Activated CD4-positive, alpha-beta T cell treated with anti-CD3 and anti-CD28 coated beads, Interleukin-2, amount 50 U/mL, for 16 hours (primary cell): ENCODE measurements around the gene MADD.
"Not testable (repeated sequence)": the region's sequence is repeated elsewhere in the genome, so short reads cannot be mapped to it uniquely, and the experiment has no call there.

Source experiments
- DNase-seq: peaks from one replicate; pipeline ENCODE4 v3.0.0-alpha.2; 2020

MADD gene

DNA sequence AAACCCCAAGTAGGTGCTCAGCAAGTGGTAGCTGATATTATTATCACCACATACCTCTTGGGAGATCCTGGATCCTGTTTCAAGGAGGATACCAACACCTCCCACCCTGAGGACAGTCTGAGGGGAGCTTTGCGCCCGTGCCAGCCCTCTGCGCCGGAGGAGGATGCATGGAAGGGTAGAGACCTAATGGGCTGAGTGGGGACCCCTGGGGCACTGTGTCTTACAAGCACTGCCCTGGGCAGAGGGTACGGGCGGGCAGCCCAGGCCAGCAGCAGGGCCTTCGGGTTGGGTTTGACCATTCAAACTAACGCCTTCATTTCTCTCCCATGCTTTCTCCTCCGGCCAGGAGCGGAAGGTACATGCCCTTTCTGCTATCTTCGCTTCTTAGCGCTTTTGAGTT, 56.3 kb downstream of the MADD start:
- no peak for DNase-seq

DNA sequence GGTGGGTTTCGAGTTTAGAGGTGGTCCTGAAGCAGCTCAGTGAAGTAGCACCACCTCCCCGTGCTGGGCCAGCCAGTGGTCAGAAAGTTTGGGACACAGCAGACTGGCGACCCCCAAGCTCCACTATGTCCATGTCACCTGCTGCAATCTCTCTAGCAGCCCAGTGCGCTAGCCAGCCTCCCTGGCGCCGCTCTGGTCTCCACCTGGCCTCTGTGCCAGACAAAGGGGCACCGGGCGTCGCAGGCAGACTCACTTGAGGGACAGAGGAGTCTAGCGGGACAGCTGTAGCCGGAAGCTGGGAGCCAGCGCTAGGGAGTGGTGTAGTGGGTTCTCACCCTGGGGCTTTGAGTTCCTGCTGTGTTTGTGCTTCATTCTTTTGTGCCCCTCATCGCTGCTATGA, 57.1 kb downstream of the MADD start:
- DNase-seq: no peak

DNA sequence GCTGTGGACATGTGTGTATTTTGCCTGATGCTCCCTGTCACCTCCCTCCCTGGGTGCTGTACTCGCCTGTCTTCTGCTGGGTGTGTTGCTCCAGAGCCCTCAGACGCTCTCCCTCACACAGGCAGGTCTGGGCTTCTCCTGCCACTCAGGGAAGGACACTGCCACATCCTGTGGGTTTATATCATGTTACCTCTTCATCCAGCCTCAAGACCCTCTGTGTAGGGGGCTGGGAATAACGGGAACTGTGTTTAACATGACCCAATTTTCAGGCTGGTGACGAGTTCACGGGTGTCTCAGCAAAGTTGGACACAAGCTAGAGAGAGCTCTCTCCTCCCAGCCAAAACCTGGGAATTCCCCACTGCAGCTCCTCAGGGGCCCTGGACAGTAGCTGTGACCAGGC, 58.0 kb downstream of the MADD start:
- DNase-seq: no peak

DNA sequence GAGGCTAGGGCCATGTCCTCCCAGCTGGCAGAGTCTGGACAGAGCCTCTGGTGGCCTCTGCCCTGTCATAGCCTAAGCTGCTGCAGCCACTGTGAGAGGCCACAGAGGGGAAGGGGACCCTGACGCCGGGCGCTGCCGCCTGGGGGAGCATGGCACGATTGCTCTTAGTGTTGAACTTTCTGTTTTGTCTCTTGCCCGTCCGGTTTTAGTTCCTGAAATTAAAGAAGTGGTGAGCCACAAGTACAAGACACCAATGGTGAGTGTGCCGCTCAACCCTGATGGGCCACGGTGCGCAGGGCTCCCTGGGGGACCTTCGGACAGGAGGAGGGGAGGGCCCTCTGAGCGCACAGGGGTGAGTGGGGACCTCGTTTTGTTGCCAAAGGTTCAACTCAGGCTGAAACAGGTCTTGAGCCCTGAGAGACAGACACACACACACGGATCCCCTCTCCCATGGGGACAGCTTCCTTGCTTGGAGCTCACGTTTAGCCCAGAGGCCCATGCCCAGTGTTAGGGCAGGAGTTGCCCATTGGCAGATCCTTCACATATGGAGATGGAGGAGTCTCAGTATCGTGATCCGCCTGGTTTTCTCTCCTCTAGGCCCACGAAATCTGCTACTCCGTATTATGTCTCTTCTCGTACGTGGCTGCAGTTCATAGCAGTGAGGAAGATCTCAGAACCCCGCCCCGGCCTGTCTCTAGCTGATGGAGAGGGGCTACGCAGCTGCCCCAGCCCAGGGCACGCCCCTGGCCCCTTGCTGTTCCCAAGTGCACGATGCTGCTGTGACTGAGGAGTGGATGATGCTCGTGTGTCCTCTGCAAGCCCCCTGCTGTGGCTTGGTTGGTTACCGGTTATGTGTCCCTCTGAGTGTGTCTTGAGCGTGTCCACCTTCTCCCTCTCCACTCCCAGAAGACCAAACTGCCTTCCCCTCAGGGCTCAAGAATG, 58.8 kb downstream of the MADD start:
- DNase-seq: no peak

DNA sequence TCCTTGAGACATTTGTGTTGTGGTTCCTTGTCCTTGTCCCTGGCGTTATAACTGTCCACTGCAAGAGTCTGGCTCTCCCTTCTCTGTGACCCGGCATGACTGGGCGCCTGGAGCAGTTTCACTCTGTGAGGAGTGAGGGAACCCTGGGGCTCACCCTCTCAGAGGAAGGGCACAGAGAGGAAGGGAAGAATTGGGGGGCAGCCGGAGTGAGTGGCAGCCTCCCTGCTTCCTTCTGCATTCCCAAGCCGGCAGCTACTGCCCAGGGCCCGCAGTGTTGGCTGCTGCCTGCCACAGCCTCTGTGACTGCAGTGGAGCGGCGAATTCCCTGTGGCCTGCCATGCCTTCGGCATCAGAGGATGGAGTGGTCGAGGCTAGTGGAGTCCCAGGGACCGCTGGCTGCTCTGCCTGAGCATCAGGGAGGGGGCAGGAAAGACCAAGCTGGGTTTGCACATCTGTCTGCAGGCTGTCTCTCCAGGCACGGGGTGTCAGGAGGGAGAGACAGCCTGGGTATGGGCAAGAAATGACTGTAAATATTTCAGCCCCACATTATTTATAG, 59.6 kb downstream of the MADD start:
- DNase-seq: no peak

DNA sequence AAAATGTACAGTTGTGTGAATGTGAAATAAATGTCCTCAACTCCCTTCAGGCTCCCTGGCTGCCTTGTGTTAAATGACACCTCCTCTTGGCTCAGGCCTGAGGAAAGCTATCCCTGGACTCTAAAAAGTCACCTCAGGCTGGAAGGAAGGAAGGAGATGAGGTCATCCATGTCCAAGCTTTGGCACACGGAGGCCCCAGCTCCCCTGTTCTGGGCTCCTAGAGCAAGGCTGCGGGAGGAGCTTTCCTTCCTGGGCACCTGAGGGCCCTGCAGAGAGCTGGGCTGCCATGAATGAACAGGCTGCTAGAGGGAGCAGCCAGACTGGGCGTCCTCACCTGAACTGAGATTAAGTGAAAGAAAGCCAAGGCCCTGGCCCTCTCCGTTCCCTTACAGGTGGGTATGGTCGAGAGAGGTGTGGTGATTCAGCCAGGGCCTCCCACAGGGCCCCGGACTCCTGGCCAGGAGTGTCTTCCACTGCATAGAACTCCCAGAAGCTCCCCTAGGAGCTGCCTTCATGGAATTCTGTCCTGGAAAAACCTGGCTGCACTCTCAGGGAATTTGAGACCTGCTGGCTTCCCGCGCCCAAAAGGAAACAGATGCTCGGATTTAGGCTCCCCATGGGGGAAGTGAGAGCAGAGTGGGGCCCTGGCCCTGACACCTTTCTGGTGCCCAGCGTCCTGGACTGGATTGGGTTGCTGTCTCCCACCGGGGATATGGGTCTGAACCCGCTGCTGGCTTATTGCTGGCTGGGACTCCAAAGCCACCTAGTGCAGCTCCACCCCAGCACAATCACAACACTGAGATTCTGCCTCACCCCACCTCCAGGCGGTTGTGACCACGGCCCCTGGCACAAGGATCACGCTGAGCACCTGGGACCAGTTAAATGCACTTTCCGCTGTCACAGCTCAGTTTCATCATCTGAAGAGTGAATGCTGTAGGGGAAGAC, 60.3 kb downstream of the MADD start:
- DNase-seq: no peak

DNA sequence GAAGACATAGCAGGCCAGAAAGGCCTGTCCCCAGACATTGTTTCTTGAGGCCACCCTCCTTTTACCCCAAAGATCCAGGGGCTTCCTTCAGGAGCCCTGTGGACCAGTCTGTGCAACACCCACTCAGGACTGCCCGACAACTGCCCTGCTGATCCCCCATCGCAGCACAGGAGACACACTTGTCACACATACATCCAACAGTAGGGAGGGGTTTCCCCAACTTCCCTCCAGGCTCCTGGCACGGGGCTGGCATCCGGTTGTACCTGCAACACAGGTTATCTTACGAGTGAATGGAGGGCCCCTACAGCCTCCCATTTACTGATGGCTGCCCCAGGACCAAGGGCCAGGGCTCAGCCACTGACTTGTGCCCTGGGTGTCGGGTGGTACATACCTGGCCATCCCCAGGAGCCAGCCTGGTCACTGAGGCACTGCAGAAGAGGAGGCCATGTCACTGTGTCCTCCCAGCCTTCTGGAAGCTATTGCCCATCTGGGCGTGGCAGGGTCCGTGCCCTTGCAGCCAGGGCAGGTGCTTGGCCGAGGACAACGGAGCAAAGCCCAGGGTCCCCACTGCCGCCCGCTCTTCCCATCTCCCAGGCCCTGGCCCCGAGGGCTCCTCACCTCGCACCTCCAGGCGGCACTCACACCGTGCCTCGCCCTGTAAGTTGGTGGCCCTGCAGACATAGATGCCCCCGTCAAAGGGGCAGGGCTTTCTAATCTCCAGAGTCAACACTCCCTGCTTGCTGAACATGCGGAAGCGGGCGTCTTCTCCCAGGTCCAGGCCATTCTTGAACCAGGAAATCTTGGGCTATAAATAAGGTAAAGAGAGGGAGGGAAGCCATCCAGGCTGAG, 61.7 kb downstream of the MADD start:
- DNase-seq: no peak

DNA sequence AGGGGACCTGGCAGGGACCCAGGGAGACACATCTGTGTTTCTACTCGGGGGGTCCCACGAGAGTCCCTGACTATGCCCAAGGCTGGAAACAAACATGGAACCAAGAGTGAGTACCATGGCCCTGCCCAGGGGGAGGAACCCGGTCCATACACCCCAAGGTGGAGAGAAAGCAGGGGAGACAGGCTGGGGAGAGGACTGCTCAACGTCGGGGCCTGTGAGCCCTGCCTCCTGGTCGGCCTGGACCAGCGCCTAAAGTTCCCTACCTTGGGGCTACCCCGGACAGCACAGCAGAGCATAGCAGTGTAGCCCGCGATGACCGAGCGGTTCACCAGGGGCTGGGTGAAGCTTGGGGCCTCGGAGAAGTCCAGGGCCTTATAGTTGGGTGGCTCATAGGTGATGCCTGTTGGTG, 62.4 kb downstream of the MADD start:
- no peak for DNase-seq

DNA sequence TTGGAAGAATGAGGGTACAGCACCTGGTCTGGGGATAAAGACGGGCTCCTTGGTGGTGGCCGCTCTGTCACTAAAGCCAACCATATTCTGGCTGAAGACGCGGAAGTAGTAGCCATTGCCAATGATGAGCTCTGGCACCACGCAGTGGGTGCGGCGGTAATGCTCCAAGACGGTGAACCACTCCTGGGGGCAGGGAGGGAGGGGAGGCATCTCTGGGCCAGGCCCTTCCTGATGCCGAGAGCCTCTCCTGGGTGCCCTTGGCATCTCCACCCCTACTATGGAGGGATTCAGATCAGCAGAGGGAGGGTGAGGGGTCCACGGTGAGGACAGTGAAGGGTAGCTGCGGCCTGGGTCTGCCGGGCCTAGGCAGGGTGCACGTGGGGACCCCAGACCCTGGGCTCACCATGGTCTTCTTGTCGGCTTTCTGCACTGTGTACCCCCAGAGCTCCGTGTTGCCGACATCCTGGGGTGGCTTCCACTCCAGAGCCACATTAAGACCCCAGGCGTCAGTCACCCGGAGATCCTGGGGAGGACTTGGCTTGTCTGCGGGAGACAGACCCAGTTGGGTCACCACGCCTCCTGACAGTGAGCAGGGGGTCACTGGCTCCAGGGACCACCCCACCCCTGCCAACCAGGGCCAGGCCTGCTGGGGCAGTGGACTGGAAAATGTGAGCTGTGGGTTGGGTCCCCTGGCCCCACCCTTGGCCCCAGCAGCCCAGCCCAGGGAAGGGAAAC, 63.0 kb downstream of the MADD start:
- DNase-seq: no peak

DNA sequence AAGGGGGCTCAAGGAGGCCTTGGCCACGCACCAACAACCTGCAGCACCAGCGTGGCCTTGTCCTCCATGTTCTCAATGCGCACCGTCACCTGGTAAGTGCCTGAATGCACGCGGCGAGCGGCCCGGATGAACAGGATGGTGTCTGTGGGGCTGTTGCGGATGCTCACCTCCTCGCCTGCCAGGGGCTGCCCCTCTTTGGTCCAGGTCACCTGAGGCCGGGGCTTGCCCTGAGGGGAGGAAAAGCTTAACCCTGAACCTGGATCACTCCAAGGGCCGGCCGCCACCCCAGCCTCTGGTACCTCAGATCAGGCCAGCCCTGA, 63.6 kb downstream of the MADD start:
- no peak for DNase-seq

DNA sequence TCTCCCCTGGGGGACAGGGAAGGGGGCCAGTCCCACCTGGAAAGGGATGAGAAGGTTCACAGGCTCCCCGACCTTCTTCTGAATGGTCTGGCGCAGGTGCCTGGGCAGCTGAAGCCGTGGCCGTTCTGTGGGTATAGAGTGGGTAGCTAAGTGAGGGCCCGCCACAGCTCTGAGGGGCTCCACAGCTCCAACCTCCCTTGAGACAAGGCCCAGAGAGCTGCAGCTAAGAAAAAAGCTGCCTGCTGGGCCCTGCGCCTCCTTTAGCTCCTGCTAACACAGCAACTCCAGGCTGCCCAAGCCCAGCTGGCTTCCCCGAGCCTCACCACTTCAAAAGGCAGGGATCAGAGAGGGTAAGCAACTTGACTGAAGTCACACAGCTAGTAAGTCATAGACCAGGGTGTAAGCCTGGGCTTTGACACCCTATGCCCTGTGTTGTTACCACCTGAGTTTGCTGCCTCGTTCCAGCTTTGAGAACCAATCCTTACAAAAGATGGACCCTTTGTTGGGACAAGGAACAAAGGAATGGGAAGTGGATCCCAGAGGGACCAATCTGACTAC, 64.0 kb downstream of the MADD start:
- no peak for DNase-seq

DNA sequence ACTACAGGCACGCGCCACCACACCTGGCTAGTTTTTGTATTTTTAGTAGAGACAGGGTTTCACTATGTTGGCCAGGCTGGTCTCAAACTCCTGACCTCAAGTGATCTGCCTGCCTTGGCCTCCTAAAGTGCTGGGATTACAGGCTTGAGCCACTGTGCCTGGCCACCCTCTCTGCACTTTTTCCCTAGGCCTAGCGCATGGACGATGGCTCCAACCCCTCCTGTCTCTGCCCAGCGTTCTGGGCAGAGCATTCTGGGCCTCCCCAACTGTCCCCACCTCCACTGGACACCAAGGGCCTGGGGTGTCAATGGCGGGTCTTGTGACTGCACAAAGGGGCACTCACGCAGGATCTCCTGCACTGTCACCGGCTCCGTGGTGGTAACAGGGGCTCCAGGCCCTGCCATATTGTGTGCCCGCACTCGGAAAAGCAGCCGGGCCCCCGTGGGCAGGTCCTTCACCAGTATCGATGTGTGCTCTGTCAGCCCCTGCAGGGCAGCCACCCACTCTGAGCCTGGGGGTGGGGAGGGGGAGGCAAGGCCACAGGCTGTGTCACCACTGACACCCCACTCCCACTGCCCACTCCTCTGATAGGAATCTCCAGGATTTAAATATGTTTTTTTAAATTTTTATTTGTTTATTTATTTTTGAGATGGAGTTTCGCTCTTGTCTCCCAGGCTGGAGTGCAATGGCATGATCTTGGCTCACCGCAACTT, 64.9 kb downstream of the MADD start:
- DNase-seq: not testable (repeated sequence)

DNA sequence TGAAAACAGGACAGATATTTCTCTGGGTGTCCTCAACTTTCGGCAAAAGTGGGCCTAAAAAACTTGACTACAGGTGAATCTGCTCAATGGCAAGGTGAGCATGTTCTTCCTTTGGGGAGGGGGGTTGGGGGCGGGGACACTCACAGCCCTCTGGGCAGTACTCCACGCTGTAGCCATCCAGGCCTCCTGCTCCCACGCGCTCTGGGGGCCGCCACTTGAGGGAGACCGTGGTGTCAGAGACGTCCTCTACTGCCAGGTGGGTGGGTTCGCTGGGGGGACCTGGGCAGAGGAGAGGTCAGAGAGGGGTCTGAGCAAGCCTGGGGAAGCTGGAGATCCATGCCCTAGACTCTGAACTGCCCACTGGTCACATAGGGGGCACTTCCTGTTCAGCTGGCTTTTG, 65.8 kb downstream of the MADD start:
- no peak for DNase-seq

DNA sequence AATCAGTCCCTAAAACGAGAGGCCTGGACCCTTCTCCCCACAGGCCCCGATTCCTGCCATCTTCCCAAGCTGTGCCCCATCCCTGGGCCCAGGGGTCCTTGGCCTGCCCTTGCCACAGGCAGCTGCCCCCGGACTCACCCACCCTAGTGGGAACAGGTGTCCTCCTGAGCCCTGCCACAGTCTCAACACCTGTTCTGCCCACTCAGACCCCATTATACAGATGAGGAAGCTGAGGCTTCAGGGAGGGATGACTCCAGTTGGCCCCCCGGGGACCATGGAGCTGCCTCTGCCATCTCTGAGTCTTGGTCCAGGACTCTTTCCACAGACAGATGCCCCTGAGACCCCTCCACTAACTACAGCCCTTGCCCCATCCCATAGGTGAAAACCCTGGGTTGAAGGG, 66.7 kb downstream of the MADD start:
- no peak for DNase-seq

DNA sequence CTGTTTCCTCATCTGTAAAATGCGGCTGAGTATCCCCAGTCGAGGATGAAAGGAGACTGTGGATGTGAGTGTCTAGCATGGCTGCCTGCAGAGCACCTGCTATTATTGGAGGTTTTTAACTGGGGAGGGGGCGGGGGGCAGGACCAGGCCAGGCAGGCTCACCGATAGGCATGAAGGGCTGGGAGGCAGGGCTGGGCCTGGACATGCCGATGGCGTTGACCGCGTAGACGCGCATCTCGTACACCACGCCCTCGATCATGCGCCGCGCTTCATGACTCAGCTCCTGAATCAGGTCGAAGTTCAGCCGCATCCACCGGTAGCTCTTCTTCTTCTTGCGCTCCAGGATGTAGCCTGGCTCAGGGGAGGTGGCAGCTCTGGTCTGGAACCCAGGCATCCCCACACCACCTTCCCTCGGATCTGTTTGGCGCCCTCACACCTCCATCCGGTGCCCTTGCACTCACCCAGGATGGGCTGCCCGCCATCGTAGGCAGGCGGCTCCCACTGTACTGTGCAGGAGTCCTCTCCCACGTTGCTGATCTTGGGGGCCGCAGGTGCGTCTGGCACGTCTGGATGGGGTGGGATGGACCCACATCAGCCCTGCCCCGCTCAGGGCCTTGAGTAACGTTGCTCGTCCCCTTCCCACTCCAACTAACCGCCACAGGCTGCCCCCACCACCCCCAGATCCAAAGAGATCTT, 67.4 kb downstream of the MADD start:
- no peak for DNase-seq

DNA sequence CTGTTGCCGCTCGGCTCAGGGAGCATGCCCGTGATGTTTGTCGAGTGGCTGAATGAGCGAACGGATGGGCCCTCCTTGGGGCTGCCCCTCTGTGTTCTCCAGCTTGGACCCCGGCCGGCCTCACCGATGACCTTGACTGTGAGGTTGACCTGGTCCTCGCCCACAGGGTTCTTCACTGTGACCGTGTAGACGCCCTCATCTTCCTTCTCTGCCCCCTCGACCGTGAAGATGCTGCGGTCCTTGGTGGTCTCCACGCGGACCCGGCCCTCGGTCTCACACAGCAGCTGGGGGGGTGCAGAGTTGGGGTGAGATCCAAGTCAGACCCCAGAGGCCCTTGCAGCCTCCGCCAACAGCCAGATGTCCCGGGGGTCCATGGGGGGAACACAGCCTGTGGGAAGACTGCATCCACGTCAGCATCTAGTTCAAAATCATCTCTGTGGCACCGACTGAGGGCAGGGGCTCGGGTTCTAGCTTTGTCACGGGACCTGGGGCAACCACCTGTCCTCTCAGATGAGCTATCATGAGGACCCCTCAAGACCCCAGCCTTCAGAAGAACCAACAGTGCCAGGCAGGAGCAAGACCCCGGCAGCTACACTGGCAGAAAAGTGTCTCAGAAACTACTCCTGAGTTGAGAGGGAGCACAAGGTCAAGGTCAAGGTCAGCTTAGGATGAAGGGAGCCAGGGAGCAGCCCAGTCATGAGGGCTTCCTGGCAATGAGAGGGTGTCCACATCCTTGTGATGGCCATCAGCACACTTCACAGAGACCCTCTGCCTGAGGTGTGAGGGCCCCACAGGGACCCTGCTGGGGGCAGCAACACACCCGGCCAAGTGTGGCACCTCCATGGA, 68.7 kb downstream of the MADD start:
- no peak for DNase-seq

DNA sequence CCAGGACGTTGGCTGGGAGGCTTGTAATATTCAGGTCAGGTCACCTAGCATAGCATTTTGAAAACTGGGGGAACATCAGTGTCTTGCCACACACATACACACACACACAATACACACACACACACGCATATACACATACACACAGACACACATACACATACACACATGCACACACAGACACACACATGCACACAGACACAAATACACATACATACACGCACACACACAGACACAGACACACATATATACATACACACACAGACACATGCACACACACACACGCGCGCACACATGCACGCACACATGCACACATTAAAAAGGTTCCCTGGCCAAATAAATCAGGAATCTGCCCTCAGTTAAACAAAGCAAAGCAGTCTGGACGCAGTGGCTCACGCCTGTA, 70.1 kb downstream of the MADD start:
- DNase-seq: no peak

DNA sequence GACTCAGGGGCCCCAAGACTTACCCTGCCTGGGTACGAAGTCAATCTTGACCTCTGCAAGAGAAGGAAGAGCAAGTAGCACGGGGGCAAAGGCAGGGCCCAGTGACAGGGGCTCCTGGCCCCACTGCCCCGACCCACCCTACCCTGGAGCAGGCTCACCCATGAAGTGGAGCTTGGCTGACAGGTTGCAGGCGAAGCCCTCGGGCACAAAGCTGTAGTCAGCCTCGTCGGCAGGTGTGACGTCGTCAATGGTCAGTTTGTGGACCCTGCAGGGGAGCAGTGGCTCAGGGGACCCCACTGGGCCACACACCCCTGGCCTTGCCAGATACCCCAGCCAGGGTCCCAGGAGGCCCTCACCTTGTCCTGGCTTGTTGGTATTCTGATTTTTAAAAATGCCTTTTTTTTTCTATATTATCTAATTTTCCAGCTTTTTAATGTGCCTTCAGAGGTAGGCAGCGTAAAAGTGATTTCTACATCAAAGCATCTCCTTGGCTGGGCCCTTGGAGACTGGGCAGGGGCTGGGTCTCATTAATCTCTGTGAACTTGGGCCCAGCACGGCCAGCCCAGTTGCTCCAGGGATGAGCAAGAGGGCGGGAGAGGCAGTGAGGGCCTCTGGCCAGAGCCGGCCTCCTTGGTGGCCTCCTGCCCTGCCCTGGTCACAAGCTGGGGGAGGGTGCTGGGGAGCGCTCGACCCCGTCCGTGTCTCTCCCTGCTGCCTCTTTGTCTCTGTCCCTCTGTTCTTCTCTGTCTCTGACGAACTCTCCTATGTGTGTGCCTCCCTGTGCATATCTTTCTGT, 71.2 kb downstream of the MADD start:
- no peak for DNase-seq
